Posterior cingulate gyrus (tissue), 11 donors: ENCODE measurements around the gene CAMTA1.
A peak's percentile ranks its signal among the peaks of the same experiment; 100 is the strongest.
"Not testable (repeated sequence)": the region's sequence is repeated elsewhere in the genome, so short reads cannot be mapped to it uniquely, and the experiment has no call there.

Experiments
- DNase-seq, 10 donors: peaks; one replicate each; pipeline versions ENCODE4 v3.0.0 to v3.0.0-alpha.2; 2020 to 2021; ENCODE audit warnings: mixed read lengths in 3 of 10
- intact Hi-C: fragments of 100-400 bp; cut with DNase I; formaldehyde crosslinking; loops from one replicate; pipeline ENCODE4 v1.15.1; 2023

Gene CAMTA1

GRCh38 chr1:7146710-7147109 lies 361.5 kb downstream of the CAMTA1 start:
- intact Hi-C loops: no loop called here
- DNase-seq: no peak

- intact Hi-C loops, DNase-seq: not testable (repeated sequence)
Measured at GRCh38 chr1:7147581-7148282, 362.5 kb downstream of the CAMTA1 start.

GRCh38 chr1:7149080-7149838 lies 364.0 kb downstream of the CAMTA1 start:
- intact Hi-C loops: no loop called here
- peak in 7 of 10 donors; percentile 28 to 89 (median 35) for DNase-seq

GRCh38 chr1:7150724-7151280 lies 365.5 kb downstream of the CAMTA1 start:
- no peak for DNase-seq
- intact Hi-C loops: no loop called here

GRCh38 chr1:7151978-7152377 lies 366.7 kb downstream of the CAMTA1 start:
- DNase-seq: no peak
- intact Hi-C loops: no loop called here

GRCh38 chr1:7152655-7153054 lies 367.4 kb downstream of the CAMTA1 start:
- DNase-seq: no peak
- intact Hi-C loops: no loop called here

- intact Hi-C loops: no loop called here
- no peak for DNase-seq
Measured at GRCh38 chr1:7153464-7153863, 368.2 kb downstream of the CAMTA1 start.

GRCh38 chr1:7159116-7159781 lies 374.0 kb downstream of the CAMTA1 start:
- intact Hi-C loops: no loop called here
- no peak for DNase-seq

GRCh38 chr1:7168554-7168953 lies 383.3 kb downstream of the CAMTA1 start:
- intact Hi-C loops, DNase-seq: not testable (repeated sequence)

- DNase-seq: no peak
- intact Hi-C loops: no loop called here
Measured at GRCh38 chr1:7171168-7171567, 385.9 kb downstream of the CAMTA1 start.

- intact Hi-C loops: no loop called here
- peak in 2 of 10 donors; percentile 45 to 86 for DNase-seq
Measured at GRCh38 chr1:7171574-7171973, 386.3 kb downstream of the CAMTA1 start.

GRCh38 chr1:7172804-7173203 lies 387.6 kb downstream of the CAMTA1 start:
- peak in 3 of 10 donors; percentile 30 to 89 (median 79) for DNase-seq
- intact Hi-C loops: no loop called here

GRCh38 chr1:7174561-7174960 lies 389.3 kb downstream of the CAMTA1 start:
- DNase-seq: peak in 2 of 10 donors; percentile 54 to 72
- intact Hi-C loops: no loop called here

GRCh38 chr1:7174980-7175906 lies 390.0 kb downstream of the CAMTA1 start:
- intact Hi-C loops: no loop called here
- peak in 1 of 10 donors; percentile 34 for DNase-seq

- intact Hi-C loops: no loop called here
- no peak for DNase-seq
Measured at GRCh38 chr1:7177021-7177420, 391.8 kb downstream of the CAMTA1 start.

- DNase-seq: peak in 2 of 10 donors; percentile 44 to 49
- intact Hi-C loops: no loop called here
Measured at GRCh38 chr1:7177438-7178146, 392.3 kb downstream of the CAMTA1 start.

- peak in 1 of 10 donors; percentile 21 for DNase-seq
- intact Hi-C loops: no loop called here
Measured at GRCh38 chr1:7178336-7178735, 393.1 kb downstream of the CAMTA1 start.

- intact Hi-C loops: no loop called here
- DNase-seq: no peak
Measured at GRCh38 chr1:7178741-7179140, 393.5 kb downstream of the CAMTA1 start.

- intact Hi-C loops: no loop called here
- DNase-seq: no peak
Measured at GRCh38 chr1:7185721-7186120, 400.5 kb downstream of the CAMTA1 start.
